GM12892 (cell line): Measurements from ENCODE around the gene MEGF9.

Experiments
- POLR2A ChIP-seq: IDR thresholded peaks from 2 replicates; pipeline ENCODE4 v1.6.1; 2011; ENCODE audit warnings: low read depth, low read length, control low read depth
- POLR2AphosphoS5 ChIP-seq: IDR thresholded peaks from 2 replicates; pipeline ENCODE4 v1.6.1; 2011; ENCODE audit warnings: low read depth, low read length, control low read depth
- TAF1 ChIP-seq: IDR thresholded peaks from 2 replicates; pipeline ENCODE4 v1.6.1; 2011; ENCODE audit warnings: low read depth, mild to moderate bottlenecking, control low read depth, low read length, borderline replicate concordance

- no peak for TF ChIP-seq POLR2A
- TF ChIP-seq POLR2AphosphoS5 = no peak
- TF ChIP-seq TAF1 = no peak
Measured at GRCh38 chr9:120710110-120710981, 3.9 kb downstream of the MEGF9 start.
